Liver (tissue), 9 donors: ENCODE measurements around the gene SIAH1. TPM values are rescaled to one million over a fixed set of nuclear protein-coding genes. Genes with fewer than 3 reads are reported as not detected.

Experiments used
- DNase-seq: peaks from one replicate; pipeline ENCODE4 v3.0.0-alpha.2; 2017; ENCODE audit warnings: low spot score
- H3K27ac ChIP-seq, 2 donors: one replicate each; pipeline ENCODE4 v1.7.0; 2013; ENCODE audit warnings: inconsistent platforms in 2 of 2, low read length in 2 of 2, control low read depth in 1 of 2, low read depth in 1 of 2, mild to moderate bottlenecking in 1 of 2
- H3K27me3 ChIP-seq, 4 donors: one replicate each; pipeline versions ENCODE4 v1.6.1 to v1.7.0; 2013; ENCODE audit warnings: low read length in 3 of 4, inconsistent platforms in 1 of 4, mild to moderate bottlenecking in 1 of 4, moderate library complexity in 1 of 4; ENCODE audit not compliant: control insufficient read depth in 4 of 4, insufficient read depth in 4 of 4
- H3K36me3 ChIP-seq, 4 donors: one replicate each; pipeline versions ENCODE4 v1.6.1 to v1.7.0; 2013; ENCODE audit warnings: low read length in 3 of 4, mild to moderate bottlenecking in 3 of 4, low read depth in 1 of 4, moderate library complexity in 1 of 4; ENCODE audit not compliant: control insufficient read depth in 4 of 4, insufficient read depth in 3 of 4
- H3K4me1 ChIP-seq, 4 donors: one replicate each; pipeline versions ENCODE4 v1.6.1 to v1.7.0; 2013; ENCODE audit warnings: low read length in 3 of 4, mild to moderate bottlenecking in 3 of 4, moderate library complexity in 1 of 4; ENCODE audit not compliant: control insufficient read depth in 4 of 4, insufficient read depth in 4 of 4
- H3K4me3 ChIP-seq, 3 donors: one replicate each; pipeline versions ENCODE4 v1.6.1 to v1.7.0; 2013; ENCODE audit warnings: low read length in 3 of 3, control low read depth in 1 of 3, low read depth in 1 of 3, mild to moderate bottlenecking in 1 of 3
- H3K9ac ChIP-seq, 2 donors: one replicate each; pipeline ENCODE4 v1.7.0; 2013; ENCODE audit warnings: low read length in 2 of 2, mild to moderate bottlenecking in 2 of 2, moderate library complexity in 2 of 2, control low read depth in 1 of 2, low read depth in 1 of 2
- H3K9me3 ChIP-seq, 4 donors: one replicate each; pipeline versions ENCODE4 v1.6.1 to v1.7.0; 2013; ENCODE audit warnings: low read length in 3 of 4; ENCODE audit not compliant: control insufficient read depth in 4 of 4
- CTCF ChIP-seq: fragments of 150-350 bp; IDR thresholded peaks from 2 replicates; pipeline ENCODE4 v1.5.1; 2017; ENCODE audit warnings: improper control_type of control experiment, low read depth, low read length; ENCODE audit not compliant: missing input control
- EGR1 ChIP-seq, 2 donors: IDR thresholded peaks; 2 replicates each; pipeline ENCODE4 v1.6.1; 2016 to 2018; ENCODE audit warnings: antibody characterized with exemption in 2 of 2, low read depth in 2 of 2
- FOXA1 ChIP-seq: IDR thresholded peaks from 2 replicates; pipeline ENCODE4 v1.6.1; 2016; ENCODE audit warnings: antibody characterized with exemption
- FOXA2 ChIP-seq: IDR thresholded peaks from 2 replicates; pipeline ENCODE4 v1.6.1; 2016; ENCODE audit warnings: antibody characterized with exemption
- GABPA ChIP-seq, 2 donors: IDR thresholded peaks in 1 of 2; conservative IDR thresholded peaks in 1 of 2; 2 replicates each; pipeline ENCODE4 v1.6.1; 2016; ENCODE audit warnings: antibody characterized with exemption in 2 of 2, mild to moderate bottlenecking in 1 of 2, moderate library complexity in 1 of 2
- HNF4A ChIP-seq, 2 donors: conservative IDR thresholded peaks; 2 replicates each; pipeline ENCODE4 v1.6.1; 2016; ENCODE audit warnings: antibody characterized with exemption in 2 of 2, mild to moderate bottlenecking in 2 of 2
- HNF4G ChIP-seq: IDR thresholded peaks from 2 replicates; pipeline ENCODE4 v1.6.1; 2016; ENCODE audit warnings: antibody characterized with exemption
- JUND ChIP-seq, 2 donors: IDR thresholded peaks; 2 replicates each; pipeline ENCODE4 v1.6.1; 2016; ENCODE audit warnings: antibody characterized with exemption in 2 of 2
- MAX ChIP-seq: IDR thresholded peaks from 2 replicates; pipeline ENCODE4 v1.6.1; 2016; ENCODE audit warnings: antibody characterized with exemption
- NR2F2 ChIP-seq: IDR thresholded peaks from 2 replicates; pipeline ENCODE4 v1.6.1; 2016; ENCODE audit warnings: antibody characterized with exemption
- RAD21 ChIP-seq, 2 donors: IDR thresholded peaks; 2 replicates each; pipeline ENCODE4 v1.6.1; 2016; ENCODE audit warnings: antibody characterized with exemption in 2 of 2, mild to moderate bottlenecking in 2 of 2
- REST ChIP-seq: IDR thresholded peaks from 2 replicates; pipeline ENCODE4 v1.6.1; 2016; ENCODE audit warnings: antibody characterized with exemption, mild to moderate bottlenecking
- RXRA ChIP-seq, 2 donors: IDR thresholded peaks; 2 replicates each; pipeline ENCODE4 v1.6.1; 2017 to 2018; ENCODE audit warnings: antibody characterized with exemption in 2 of 2, mild to moderate bottlenecking in 1 of 2
- SP1 ChIP-seq: IDR thresholded peaks from 2 replicates; pipeline ENCODE4 v1.6.1; 2018; ENCODE audit warnings: antibody characterized with exemption, mild to moderate bottlenecking
- TAF1 ChIP-seq: conservative IDR thresholded peaks from 2 replicates; pipeline ENCODE4 v1.6.1; 2016; ENCODE audit warnings: antibody characterized with exemption, mild to moderate bottlenecking
- YY1 ChIP-seq: IDR thresholded peaks from 2 replicates; pipeline ENCODE4 v1.6.1; 2016; ENCODE audit warnings: antibody characterized with exemption, mild to moderate bottlenecking
- ZBTB33 ChIP-seq: IDR thresholded peaks from 2 replicates; pipeline ENCODE4 v1.6.1; 2016; ENCODE audit warnings: antibody characterized with exemption
- WGBS: extraction: QIAGEN DNeasy Blood & Tissue Kit; methylation state at CpG from one replicate; pipeline ENCODE4 v1.1.7; 2013; 5-methylcytosine and 5-hydroxymethylcytosine counted together
- polyA plus RNA-seq, 2 donors: library from polyadenylated mRNA; stranded (reverse) in 1 of 2; unstranded in 1 of 2; fragments of 200-250 nt in 1 of 2; fragments of >200 nt in 1 of 2; fragmentation: Nextera tagmentation in 1 of 2; extraction: Ambion mirVana in 1 of 2; gene quantifications; one replicate each; pipeline versions ENCODE4 v1.2.1 to v1.2.3, GENCODE V29; 2013 to 2015
- total RNA-seq, 2 donors: library from RNA; depleted of rRNA; stranded (reverse); fragments of >200 nt; gene quantifications; one replicate each; pipeline ENCODE4 v1.2.3, GENCODE V29; 2014
- TF ChIP-seq, protein P1 (sequence below): IDR thresholded peaks from 2 replicates; pipeline ENCODE4 v1.6.1; 2016; ENCODE audit warnings: antibody characterized with exemption
- donor health status: healthy.
- donor health status: healthy.
- donor health status: healthy.
- donor health status: healthy.
- donor health status: healthy.

The SIAH1 gene
- total and polyA plus RNA-seq, 4 donors, result 6.7 to 17.3 (median 15.8) TPM

DNA sequence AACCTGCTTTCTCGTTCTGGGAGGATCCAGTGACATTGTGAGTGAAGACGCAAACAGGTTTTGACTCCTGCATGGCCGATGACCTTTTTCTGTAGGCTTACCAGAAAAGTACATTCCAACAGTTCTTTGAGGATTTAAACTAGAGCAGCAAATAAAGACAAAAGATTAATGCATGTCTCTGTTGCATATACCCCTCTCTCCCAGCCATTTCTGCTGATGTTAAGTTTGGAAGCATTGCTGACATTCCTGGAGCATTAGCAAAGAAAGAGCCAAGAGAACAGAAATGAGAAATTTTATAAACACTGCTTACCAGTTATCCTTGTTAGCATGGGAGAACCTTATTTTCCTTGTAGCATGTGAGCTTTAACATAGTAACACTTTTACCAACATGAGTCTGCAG is 49.3 kb downstream of the SIAH1 start:
- no peak for DNase-seq
- H3K4me1 ChIP-seq, result no peaks in the 10 kb centered on the region
- H3K27ac ChIP-seq, result no peak overlapping the region
- 94% methylated on average over 3 of the region's 3 CpGs for WGBS
- H3K9ac ChIP-seq, result no peak overlapping the region
- no peak overlapping the region for H3K4me3 ChIP-seq
- TF ChIP-seq, protein P1, sequence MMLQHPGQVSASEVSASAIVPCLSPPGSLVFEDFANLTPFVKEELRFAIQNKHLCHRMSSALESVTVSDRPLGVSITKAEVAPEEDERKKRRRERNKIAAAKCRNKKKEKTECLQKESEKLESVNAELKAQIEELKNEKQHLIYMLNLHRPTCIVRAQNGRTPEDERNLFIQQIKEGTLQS, result no peak
- TF ChIP-seq GABPA (IDR thresholded peaks at IDR 0.05 in 1 of 2, conservative IDR thresholded peaks at IDR 0.05 in 1 of 2) (no peak), HNF4G (no peak), REST (no peak), FOXA2 (no peak), TAF1 (no peak)
- no peaks in the 10 kb centered on the region for H3K27me3 ChIP-seq
- peaks cover 14 to 57% (median 41%) of the 10 kb centered on the region in 4 donors for H3K36me3 ChIP-seq
- no peaks in the 10 kb centered on the region for H3K9me3 ChIP-seq

DNA sequence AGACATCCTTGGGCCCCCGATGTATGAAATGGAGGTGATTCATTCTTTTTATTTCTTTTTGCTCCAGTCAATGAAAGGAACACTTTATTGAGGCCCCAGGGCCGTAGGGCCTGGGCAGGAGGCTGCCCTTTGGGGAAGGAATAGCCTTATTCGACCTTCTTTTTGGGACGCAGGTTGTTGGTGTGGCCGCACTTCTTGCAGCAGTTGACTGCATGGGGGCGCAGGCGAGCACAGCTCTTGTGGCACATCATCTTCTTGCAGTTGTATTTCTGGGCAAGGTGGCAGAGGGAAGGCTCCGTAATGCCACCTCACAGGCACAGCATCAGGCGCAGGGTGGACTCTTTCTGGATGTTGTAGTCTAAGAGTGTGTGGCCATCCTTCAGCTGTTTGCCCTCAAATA is 50.9 kb downstream of the SIAH1 start:
- peaks cover 0 to 3% (median 0%) of the 10 kb centered on the region in 4 donors for H3K4me1 ChIP-seq
- H3K27ac ChIP-seq, result no peak overlapping the region
- H3K9ac ChIP-seq, result no peak overlapping the region
- H3K4me3 ChIP-seq, result no peak overlapping the region
- H3K9me3 ChIP-seq, result no peaks in the 10 kb centered on the region
- WGBS, result 97% methylated on average over 9 of the region's 9 CpGs
- peaks cover 11 to 48% (median 36%) of the 10 kb centered on the region in 4 donors for H3K36me3 ChIP-seq
- no peak for DNase-seq
- H3K27me3 ChIP-seq, result no peaks in the 10 kb centered on the region
- TF ChIP-seq ZBTB33 (no peak), MAX (no peak), JUND (IDR thresholded peaks at IDR 0.05) (no peak), TAF1 (no peak), CTCF (no peak), YY1 (no peak), RXRA (IDR thresholded peaks at IDR 0.05) (no peak), EGR1 (IDR thresholded peaks at IDR 0.05; ENCODE audit: low read depth in 2 of 2) (no peak), HNF4A (conservative IDR thresholded peaks at IDR 0.05) (no peak), NR2F2 (no peak), HNF4G (no peak), GABPA (IDR thresholded peaks at IDR 0.05 in 1 of 2, conservative IDR thresholded peaks at IDR 0.05 in 1 of 2) (no peak), FOXA2 (no peak), REST (no peak), RAD21 (IDR thresholded peaks at IDR 0.05) (no peak), FOXA1 (no peak), SP1 (no peak)
- TF ChIP-seq, protein P1, result no peak
